ENCODE data around the gene AUP1.

The AUP1 gene

GRCh38 chr2:74502147-74502719, 27.3 kb downstream of the AUP1 start:
- WGBS, 2 experiments (ENCODE audit: insufficient coverage in 2 of 2): 15 to 26% methylated on average over 20 to 21 of the region's 32 CpGs
- Histone ChIP-seq H3K27ac (ENCODE audit: low read depth, low read length, severe bottlenecking) (no peak overlapping the region), H3K9me3 (ENCODE audit: control insufficient read depth, low read length) (no peaks in the 10 kb centered on the region), H3K4me3 (ENCODE audit: extremely low read depth, insufficient read depth, low read length, poor library complexity, severe bottlenecking) (peak overlapping the region; percentile 47), H3K36me3 (ENCODE audit: control insufficient read depth, insufficient read depth, low read length) (peaks cover 20% of the 10 kb centered on the region), H3K4me1 (ENCODE audit: control insufficient read depth, insufficient read depth, low read length, poor library complexity, severe bottlenecking) (peaks cover 26% of the 10 kb centered on the region)

- Histone ChIP-seq H3K4me1 (ENCODE audit: control insufficient read depth, insufficient read depth, low read length, poor library complexity, severe bottlenecking) (peaks cover 22% of the 10 kb centered on the region), H3K36me3 (ENCODE audit: control insufficient read depth, insufficient read depth, low read length) (peaks cover 20% of the 10 kb centered on the region), H3K4me3 (ENCODE audit: extremely low read depth, insufficient read depth, low read length, poor library complexity, severe bottlenecking) (no peak overlapping the region), H3K9me3 (ENCODE audit: control insufficient read depth, low read length) (no peaks in the 10 kb centered on the region), H3K27ac (ENCODE audit: low read depth, low read length, severe bottlenecking) (no peak overlapping the region)
- 54 to 61% methylated on average over 13 to 16 of the region's 18 CpGs for WGBS, 2 experiments (ENCODE audit: insufficient coverage in 2 of 2)
Observed at GRCh38 chr2:74501335-74502071, 28.0 kb downstream of the AUP1 start.

GRCh38 chr2:74500578-74500946, 28.9 kb downstream of the AUP1 start:
- Histone ChIP-seq H3K9me3 (ENCODE audit: control insufficient read depth, low read length) (no peaks in the 10 kb centered on the region), H3K27ac (ENCODE audit: low read depth, low read length, severe bottlenecking) (no peak overlapping the region), H3K4me3 (ENCODE audit: extremely low read depth, insufficient read depth, low read length, poor library complexity, severe bottlenecking) (no peak overlapping the region), H3K36me3 (ENCODE audit: control insufficient read depth, insufficient read depth, low read length) (peaks cover 13% of the 10 kb centered on the region), H3K4me1 (ENCODE audit: control insufficient read depth, insufficient read depth, low read length, poor library complexity, severe bottlenecking) (peaks cover 21% of the 10 kb centered on the region)

DNA sequence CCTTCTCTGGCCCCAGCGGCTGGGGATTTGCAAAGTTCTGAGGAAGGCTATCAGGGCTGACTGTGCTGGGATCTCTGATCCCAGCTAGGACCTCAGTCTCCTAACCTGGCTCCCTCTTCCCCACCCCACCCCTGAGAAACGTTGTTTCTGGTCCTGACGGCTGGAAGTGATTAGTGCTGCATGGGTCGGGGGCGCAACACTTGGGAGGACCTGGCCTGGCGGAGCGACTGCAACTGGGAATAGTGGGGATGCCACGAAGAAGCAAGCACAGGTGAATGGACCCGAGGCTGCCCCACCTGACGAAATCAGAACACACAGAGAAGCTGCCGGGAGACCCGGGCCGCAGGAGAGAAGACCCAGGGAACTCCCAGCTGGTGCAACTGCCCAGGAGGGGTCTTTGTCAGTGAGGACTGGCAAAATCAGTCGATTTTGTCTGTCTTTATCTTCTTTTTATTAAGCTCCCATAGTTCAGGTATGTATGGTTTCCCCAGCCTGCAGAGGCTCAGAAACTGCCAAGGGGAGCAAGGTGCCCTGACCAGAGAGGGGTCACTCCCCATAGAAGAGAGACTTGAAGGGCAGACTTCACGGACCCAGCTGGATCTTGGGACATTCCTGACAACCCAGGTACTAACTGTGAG, 29.4 kb downstream of the AUP1 start:
- peaks cover 11% of the 10 kb centered on the region for H3K36me3 ChIP-seq (ENCODE audit: control insufficient read depth, insufficient read depth, low read length)
- 21 to 33% methylated on average over 14 to 15 of the region's 15 CpGs for whole genome bisulfite sequencing, 2 experiments (ENCODE audit: insufficient coverage in 2 of 2)
- H3K9me3 ChIP-seq (ENCODE audit: control insufficient read depth, low read length): no peaks in the 10 kb centered on the region
- H3K4me3 ChIP-seq (ENCODE audit: extremely low read depth, insufficient read depth, low read length, poor library complexity, severe bottlenecking): peak overlapping the region; percentile 39
- peaks cover 21% of the 10 kb centered on the region for H3K4me1 ChIP-seq (ENCODE audit: control insufficient read depth, insufficient read depth, low read length, poor library complexity, severe bottlenecking)
- no peak overlapping the region for H3K27ac ChIP-seq (ENCODE audit: low read depth, low read length, severe bottlenecking)

DNA sequence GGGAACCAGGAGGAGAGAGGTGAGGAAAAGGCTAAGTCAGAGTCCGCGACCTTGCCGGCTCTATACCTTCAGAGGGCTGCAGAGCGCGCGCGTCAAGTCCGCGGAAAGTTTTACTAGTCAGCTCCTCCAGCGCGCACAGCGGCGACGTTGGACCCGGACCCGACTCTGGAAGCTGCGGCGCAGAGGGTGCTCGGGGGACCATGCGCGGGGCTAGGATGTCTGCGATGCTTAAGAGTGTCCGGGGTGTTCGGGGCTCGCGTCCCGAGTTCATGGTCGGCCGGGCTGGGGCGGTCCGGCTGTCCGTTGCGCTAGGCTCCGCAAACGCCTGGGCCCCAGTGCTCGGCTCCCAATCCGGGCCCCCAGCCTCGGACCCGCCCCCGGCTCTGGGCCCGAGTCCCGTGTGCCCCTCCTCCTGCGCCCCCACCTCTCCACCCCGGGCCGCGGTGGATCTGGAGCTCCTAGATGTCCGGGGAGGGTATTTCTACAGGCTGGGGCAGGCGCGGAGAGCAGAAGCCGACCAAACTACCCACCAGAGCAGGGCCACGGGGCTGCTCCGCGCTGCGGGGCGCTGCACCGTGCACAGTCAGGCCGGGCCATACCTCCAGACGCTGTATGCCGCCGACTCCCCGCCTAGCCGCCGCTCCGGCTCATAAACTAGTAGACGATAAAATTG, 30.1 kb downstream of the AUP1 start, which contains the start of gene LBX2:
LBX2 (minus strand) TSS at position 337 of the 673 bp plus-strand sequence; CDS start at position 271, 66 bp downstream.
- peaks cover 21% of the 10 kb centered on the region for H3K4me1 ChIP-seq (ENCODE audit: control insufficient read depth, insufficient read depth, low read length, poor library complexity, severe bottlenecking)
- no peaks in the 10 kb centered on the region for H3K9me3 ChIP-seq (ENCODE audit: control insufficient read depth, low read length)
- peak within 1 kb of the TSS; percentile 39 for H3K4me3 ChIP-seq (ENCODE audit: extremely low read depth, insufficient read depth, low read length, poor library complexity, severe bottlenecking)
- 2 to 3% methylated on average over 51 to 58 of the region's 65 CpGs for WGBS, 2 experiments (ENCODE audit: insufficient coverage in 2 of 2)
- no peak within 1 kb of the TSS for H3K27ac ChIP-seq (ENCODE audit: low read depth, low read length, severe bottlenecking)
- H3K36me3 ChIP-seq (ENCODE audit: control insufficient read depth, insufficient read depth, low read length): peaks cover 9% of the 10 kb centered on the region

- Histone ChIP-seq H3K27ac (ENCODE audit: low read depth, low read length, severe bottlenecking) (no peak overlapping the region), H3K36me3 (ENCODE audit: control insufficient read depth, insufficient read depth, low read length) (peaks cover 14% of the 10 kb centered on the region), H3K9me3 (ENCODE audit: control insufficient read depth, low read length) (no peaks in the 10 kb centered on the region), H3K4me1 (ENCODE audit: control insufficient read depth, insufficient read depth, low read length, poor library complexity, severe bottlenecking) (peaks cover 18% of the 10 kb centered on the region), H3K4me3 (ENCODE audit: extremely low read depth, insufficient read depth, low read length, poor library complexity, severe bottlenecking) (peak overlapping the region; percentile 39)
- WGBS, 2 experiments (ENCODE audit: insufficient coverage in 2 of 2): 2 to 3% methylated on average over 29 to 34 of the region's 41 CpGs
Observed at GRCh38 chr2:74498500-74499266, 30.8 kb downstream of the AUP1 start.

DNA sequence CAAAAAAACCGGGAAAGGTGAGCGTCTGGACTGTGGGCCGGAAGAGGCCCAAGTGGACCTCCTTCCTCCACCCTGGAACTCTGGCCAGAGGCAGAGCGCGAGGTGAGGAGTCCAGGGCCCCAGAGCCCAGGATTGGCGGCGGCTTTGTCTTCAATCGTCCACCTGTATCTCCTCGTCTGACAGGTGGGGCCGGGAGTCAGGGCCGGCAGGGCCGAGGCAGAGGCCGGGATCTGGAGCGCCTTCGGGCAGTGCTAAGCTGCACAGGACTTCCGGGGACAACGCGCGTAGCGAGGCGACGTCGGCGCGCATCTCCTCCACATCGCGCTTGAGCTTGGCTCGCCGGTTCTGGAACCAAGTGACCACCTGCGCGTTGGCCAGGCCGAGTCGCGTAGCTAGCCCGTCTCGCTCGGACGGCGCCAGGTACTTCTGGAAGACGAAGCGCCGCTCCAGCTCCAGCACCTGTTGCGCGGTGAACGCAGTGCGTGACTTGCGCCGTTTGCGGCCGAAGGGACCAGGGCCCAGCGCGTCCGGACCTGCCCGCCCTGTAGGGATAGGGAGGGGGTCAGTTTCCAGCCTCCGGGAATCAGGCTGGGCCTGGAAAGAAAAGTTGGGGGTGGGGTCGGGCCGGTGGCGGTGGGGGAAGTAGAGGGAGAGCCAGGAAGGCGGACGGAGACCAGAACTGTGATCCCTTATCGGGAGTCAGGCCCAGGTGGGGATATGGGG, 31.6 kb downstream of the AUP1 start:
- no peaks in the 10 kb centered on the region for H3K9me3 ChIP-seq (ENCODE audit: control insufficient read depth, low read length)
- peaks cover 17% of the 10 kb centered on the region for H3K36me3 ChIP-seq (ENCODE audit: control insufficient read depth, insufficient read depth, low read length)
- no peak overlapping the region for H3K27ac ChIP-seq (ENCODE audit: low read depth, low read length, severe bottlenecking)
- WGBS, 2 experiments (ENCODE audit: insufficient coverage in 2 of 2): 5% methylated on average over 47 to 54 of the region's 61 CpGs
- peak overlapping the region; percentile 39 for H3K4me3 ChIP-seq (ENCODE audit: extremely low read depth, insufficient read depth, low read length, poor library complexity, severe bottlenecking)
- H3K4me1 ChIP-seq (ENCODE audit: control insufficient read depth, insufficient read depth, low read length, poor library complexity, severe bottlenecking): peaks cover 17% of the 10 kb centered on the region

DNA sequence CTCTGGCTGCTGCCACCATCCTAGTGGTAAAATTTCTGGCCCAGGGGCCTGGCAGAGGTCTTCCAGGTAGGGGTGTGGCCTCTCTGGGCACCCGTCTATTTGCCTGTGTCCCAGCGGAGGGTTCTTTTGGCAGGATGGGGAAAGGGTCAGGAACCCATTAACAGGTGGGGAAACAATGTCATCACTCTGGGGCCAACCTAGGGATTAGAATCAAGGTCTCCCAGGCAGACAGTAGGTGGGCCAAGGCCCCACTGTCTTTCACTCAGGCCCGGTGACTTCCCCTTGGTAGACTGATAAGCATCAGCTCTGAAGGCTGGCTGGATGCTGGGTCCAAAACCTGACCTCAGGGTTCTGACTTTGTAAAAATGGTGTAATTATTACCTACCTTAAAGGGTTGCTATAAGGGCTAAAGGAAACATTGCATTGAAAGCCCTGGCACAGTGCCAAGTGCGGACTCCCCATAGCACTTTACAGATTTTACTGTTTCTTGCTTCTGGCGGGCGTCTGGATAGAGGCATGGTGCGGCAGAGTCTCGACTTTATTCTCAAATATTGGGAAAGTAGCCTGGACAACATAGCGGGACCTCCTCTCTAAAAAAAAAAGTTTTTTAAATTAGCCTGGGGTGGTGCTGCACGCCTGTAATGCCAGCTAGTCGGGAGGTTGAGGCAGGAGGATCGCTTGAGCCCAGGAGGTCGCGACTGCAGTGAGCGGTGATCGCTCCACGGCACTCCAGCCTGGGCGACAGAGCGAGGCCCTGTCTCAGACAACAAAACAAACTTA, 32.3 kb downstream of the AUP1 start:
- WGBS, 2 experiments (ENCODE audit: insufficient coverage in 2 of 2): 82 to 93% methylated on average over 10 to 19 of the region's 19 CpGs
- Histone ChIP-seq H3K27ac (ENCODE audit: low read depth, low read length, severe bottlenecking) (no peak overlapping the region), H3K4me1 (ENCODE audit: control insufficient read depth, insufficient read depth, low read length, poor library complexity, severe bottlenecking) (peaks cover 17% of the 10 kb centered on the region), H3K9me3 (ENCODE audit: control insufficient read depth, low read length) (no peaks in the 10 kb centered on the region), H3K36me3 (ENCODE audit: control insufficient read depth, insufficient read depth, low read length) (peaks cover 24% of the 10 kb centered on the region), H3K4me3 (ENCODE audit: extremely low read depth, insufficient read depth, low read length, poor library complexity, severe bottlenecking) (peak overlapping the region; percentile 39)

DNA sequence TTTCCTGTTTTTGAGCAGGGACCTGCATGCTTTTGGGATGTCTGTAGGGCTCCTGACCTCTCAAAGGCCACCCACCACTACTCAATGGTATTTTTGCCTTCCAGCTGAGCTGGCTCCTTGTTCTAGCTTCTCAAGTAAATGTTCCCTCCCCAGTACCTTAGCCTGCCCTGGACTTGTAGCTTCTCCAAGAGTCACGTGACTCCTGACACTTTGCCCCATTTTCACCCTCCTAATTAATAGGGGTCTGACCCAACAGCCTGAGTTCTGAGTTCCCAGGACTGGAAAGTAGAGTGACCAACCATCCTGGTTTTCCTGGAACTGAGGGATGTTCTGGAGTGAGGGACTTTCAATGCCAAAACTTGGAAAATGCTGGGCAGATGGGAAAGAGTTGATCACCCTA, 34.1 kb downstream of the AUP1 start:
- Histone ChIP-seq H3K36me3 (ENCODE audit: control insufficient read depth, insufficient read depth, low read length) (peaks cover 42% of the 10 kb centered on the region), H3K9me3 (ENCODE audit: control insufficient read depth, low read length) (no peaks in the 10 kb centered on the region), H3K27ac (ENCODE audit: low read depth, low read length, severe bottlenecking) (no peak overlapping the region), H3K4me3 (ENCODE audit: extremely low read depth, insufficient read depth, low read length, poor library complexity, severe bottlenecking) (no peak overlapping the region), H3K4me1 (ENCODE audit: control insufficient read depth, insufficient read depth, low read length, poor library complexity, severe bottlenecking) (peaks cover 13% of the 10 kb centered on the region)
- 100% methylated on average over 1 of the region's 1 CpG; no CpG with 5 or more reads in 1 of the 2 experiments for whole genome bisulfite sequencing, 2 experiments (ENCODE audit: insufficient coverage in 2 of 2)
